A673 (cell line): ENCODE data around the gene CHD2.

ENCODE experiments used
- EZH2 ChIP-seq: fragments of 200-600 bp; sonication (generic); IDR thresholded peaks from 2 replicates; pipeline ENCODE4 v1.6.1; 2017; ENCODE audit warnings: borderline replicate concordance, low read depth, mild to moderate bottlenecking, mixed read lengths, antibody characterized with exemption, low read length; ENCODE audit not compliant: poor library complexity, severe bottlenecking
- TF ChIP-seq, protein P1 (sequence below): fragments of 300-800, 200-600 bp; sonication (generic); conservative IDR thresholded peaks from 2 replicates; pipeline ENCODE4 v1.5.1; 2017; ENCODE audit warnings: low read depth, mild to moderate bottlenecking, antibody characterized with exemption, low read length, moderate library complexity, mixed read lengths

DNA sequence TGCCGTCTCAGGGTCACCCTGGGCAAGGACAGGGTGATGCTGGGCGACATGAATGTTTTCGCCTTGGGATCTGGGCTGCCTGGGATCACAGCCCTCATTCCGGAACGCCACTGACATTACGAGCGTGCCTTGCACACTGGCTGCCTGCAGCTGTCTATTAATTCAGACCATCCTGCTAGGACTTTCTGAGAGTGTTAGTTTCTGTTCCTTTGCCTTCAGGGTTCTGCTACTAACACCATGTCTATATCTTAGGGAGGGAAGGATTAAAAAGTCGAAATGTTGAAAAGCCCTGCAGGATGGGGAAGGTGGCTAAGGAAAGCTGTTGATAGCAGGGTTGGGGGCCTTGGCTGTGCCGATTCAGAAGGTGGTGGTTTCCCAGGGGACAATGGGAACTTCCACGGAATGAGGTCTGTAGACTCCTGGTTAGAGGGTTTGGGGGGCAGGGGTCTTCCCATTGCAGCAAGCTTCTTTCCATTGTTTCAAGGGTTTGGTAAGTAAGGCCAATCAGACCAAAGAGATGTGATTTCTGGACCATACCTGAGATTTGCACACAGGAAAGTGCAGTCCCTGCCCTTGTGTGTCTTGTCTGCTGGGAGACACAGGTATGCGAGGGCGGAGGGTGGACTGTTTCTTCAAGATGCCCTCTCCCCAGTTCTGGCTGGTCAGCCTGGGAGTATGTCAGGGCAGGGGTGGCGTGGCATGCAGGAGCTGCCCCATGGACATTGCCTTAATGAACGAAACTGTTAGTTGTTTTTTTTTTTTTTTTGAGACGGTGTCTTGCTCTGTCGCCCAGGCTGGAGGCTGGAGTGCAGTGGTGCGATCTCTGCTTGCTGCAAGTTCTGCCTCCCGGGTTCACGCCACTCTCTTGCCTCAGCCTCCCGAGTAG lies 137.9 kb downstream of the CHD2 start:
- no peak for TF ChIP-seq EZH2
- TF ChIP-seq, protein P1, sequence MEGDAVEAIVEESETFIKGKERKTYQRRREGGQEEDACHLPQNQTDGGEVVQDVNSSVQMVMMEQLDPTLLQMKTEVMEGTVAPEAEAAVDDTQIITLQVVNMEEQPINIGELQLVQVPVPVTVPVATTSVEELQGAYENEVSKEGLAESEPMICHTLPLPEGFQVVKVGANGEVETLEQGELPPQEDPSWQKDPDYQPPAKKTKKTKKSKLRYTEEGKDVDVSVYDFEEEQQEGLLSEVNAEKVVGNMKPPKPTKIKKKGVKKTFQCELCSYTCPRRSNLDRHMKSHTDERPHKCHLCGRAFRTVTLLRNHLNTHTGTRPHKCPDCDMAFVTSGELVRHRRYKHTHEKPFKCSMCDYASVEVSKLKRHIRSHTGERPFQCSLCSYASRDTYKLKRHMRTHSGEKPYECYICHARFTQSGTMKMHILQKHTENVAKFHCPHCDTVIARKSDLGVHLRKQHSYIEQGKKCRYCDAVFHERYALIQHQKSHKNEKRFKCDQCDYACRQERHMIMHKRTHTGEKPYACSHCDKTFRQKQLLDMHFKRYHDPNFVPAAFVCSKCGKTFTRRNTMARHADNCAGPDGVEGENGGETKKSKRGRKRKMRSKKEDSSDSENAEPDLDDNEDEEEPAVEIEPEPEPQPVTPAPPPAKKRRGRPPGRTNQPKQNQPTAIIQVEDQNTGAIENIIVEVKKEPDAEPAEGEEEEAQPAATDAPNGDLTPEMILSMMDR: no peak
